D721Med (cell line): ENCODE results near the gene TLX1.

Experiments
- DNase-seq: peaks from one replicate; pipeline ENCODE4 v3.0.0; 2011; ENCODE audit warnings: low spot score; ENCODE audit not compliant: insufficient read length
- FAIRE-seq: peaks from 2 replicates; lab custom pipeline; 2011; peaks lifted over from hg19 to GRCh38; lab: Jason Lieb, UNC
- TF ChIP-seq, protein P1 (sequence below): IDR thresholded peaks from 2 replicates; pipeline ENCODE4 v1.5.1; 2012; ENCODE audit warnings: mild to moderate bottlenecking, control low read depth; ENCODE audit not compliant: insufficient read depth; ENCODE audit errors: missing control alignments

Gene TLX1

DNA sequence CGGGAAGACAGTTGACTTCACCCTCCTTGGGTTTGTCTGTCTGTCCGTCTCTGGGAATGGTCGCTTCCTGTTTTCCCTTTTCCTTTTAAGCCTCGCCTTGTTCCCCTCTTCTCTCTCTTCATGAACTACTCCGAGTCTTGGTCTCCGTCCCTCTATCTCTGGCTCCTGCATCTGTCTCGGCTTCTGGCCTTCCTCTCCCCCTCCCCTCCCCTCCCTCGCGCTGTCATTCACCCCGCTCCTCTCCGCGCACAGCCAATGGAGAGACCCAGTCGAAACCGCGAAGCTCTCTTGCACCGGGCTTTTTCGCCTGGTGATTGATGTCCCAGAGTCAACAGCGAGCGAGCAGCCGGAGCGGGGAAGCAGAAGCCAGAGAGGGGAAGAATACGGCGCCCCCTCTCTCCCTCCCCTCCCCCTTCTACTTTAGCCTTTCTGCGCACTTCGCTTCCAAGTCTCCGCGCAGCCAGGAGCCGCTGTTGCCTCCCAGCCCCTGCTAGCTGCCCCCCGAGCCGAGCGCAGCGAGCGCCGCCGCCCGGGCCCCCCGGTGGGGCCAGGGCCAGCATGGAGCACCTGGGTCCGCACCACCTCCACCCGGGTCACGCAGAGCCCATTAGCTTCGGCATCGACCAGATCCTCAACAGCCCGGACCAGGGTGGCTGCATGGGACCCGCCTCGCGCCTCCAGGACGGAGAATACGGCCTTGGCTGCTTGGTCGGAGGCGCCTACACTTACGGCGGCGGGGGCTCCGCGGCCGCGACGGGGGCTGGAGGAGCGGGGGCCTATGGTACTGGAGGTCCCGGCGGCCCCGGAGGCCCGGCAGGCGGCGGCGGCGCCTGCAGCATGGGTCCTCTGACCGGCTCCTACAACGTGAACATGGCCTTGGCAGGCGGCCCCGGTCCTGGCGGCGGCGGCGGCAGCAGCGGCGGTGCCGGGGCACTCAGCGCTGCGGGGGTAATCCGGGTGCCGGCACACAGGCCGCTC is at the start of gene TLX1:
TSS of gene TLX1 (plus strand) at position 317 of the 978 bp plus-strand sequence. CDS start at position 559, 242 bp downstream.
- TF ChIP-seq, protein P1, sequence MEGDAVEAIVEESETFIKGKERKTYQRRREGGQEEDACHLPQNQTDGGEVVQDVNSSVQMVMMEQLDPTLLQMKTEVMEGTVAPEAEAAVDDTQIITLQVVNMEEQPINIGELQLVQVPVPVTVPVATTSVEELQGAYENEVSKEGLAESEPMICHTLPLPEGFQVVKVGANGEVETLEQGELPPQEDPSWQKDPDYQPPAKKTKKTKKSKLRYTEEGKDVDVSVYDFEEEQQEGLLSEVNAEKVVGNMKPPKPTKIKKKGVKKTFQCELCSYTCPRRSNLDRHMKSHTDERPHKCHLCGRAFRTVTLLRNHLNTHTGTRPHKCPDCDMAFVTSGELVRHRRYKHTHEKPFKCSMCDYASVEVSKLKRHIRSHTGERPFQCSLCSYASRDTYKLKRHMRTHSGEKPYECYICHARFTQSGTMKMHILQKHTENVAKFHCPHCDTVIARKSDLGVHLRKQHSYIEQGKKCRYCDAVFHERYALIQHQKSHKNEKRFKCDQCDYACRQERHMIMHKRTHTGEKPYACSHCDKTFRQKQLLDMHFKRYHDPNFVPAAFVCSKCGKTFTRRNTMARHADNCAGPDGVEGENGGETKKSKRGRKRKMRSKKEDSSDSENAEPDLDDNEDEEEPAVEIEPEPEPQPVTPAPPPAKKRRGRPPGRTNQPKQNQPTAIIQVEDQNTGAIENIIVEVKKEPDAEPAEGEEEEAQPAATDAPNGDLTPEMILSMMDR, result no peak
- DNase-seq (peak; percentile 47), FAIRE-seq (no peak)

DNA sequence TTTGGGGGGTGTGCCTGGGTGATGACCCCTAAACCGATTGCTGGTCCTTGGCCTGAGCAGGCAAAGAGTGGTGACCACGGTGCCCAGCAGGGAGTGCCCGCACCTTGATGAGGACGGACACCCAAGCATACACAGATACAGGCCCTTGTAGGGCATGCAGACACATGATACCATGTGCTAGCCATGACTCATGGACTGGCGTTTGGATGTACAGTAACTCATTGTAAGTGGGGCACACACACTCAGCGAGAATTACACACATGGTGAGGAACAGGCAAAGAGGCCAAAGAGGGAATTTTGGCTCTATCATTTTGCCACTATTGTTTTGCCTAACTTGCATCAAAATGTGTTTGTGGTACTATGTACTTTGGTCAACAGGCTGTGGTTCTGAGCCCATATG is 45.3 kb upstream of the TLX1 start:
- TF ChIP-seq, protein P1, result no peak
- no peak for DNase-seq
- FAIRE-seq, result no peak

DNA sequence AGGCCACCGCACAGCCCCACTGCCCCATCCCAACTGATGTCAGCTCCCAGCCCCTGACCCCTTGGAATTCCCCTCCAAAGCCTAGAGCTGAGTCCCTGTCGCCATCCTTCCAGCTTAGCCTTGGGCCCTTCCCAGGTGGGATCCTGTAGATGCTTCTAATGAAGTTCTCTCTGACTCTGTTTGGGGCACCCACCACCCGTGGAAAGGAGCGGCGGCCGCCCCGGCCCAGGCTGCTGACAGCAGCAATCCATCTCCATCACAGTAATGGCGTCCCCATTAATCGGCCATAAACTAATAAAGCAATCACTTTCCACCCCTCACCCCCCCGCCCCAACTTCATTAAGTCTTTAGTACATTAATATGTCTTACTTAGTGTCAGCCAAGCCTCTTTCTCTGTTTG is 43.7 kb upstream of the TLX1 start:
- no peak for DNase-seq
- FAIRE-seq, result no peak
- TF ChIP-seq, protein P1, result no peak

DNA sequence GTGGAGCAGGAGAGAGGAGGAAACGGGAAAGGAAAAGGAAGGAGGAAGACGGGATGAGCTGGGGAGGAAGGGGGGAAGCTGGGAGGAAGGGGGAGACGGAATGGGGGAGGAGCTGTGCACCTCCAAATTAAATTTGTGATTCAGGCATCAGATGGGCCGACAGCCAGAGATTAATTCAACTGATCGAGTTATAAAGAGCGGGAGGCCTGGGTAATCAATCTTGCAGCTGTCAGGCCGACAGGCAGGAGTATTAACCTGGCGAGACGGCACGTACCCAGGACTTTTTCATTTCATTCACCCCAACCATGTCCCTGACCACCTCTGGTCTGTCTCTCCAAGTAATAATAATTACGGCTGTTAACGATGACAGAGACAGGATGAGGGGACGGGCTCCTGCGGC is 43.1 kb upstream of the TLX1 start:
- DNase-seq (no peak), FAIRE-seq (no peak)
- TF ChIP-seq, protein P1, result no peak

DNA sequence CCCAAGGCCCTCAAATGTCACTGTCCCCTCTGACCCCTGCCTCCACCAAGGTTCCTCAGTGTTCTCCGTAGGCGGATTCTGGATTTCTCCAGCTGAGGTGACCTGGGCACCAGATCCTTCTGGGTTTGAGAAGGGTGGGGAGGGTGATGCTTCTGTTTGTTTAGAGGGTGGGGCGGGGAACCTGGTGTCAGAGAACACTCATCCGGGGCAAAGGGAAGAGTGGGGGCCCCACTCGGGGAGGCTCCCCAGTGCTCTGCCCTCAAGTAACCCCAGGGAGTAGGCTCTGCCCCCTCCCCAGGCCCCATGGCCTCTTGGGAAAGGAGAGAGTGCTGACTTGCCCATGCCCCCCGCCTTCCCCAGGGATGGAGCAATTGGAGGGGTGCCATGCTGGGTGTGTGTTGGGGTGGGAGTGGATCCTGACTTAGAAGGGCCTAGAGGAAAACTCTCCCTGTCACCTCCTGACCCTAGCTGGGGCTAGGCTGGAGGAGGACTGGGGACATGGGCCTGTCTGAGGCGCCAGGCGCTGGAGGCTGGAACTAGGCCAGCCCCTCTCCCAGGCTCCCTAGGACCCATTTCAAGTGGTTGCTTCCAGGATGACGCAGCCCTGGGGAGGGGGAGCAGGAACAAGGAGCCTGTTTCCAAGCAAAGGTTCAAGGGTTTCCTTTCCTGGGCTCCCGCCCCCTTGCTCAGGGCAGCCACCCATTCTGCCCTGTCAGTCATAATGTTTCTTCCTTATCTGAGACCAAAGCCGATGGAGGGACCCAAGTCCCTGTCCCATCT is 41.4 kb upstream of the TLX1 start:
- FAIRE-seq (no peak), DNase-seq (no peak)
- TF ChIP-seq, protein P1, result no peak

DNA sequence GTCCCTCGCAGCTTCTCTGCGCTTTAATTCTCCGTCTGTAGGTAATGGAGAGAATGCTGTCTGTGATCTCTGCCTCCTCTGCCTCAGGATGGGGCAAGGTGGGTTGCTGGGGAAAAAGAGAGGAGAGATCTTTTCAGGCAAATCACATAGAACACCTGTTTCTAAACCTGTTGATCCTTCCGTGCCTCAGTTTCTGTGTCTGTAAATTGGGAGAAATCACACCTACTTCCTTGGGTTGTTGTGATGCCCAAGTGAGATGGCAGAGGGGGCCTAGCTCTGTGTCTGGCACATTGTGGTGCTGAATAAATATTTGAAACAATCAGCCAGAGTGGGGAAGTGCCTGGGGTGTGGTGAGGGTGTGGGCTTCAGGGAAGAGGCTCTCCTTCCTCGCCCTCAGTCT is 40.5 kb upstream of the TLX1 start:
- TF ChIP-seq, protein P1, result no peak
- FAIRE-seq, result no peak
- DNase-seq, result no peak
